ENCODE results near the gene SPOCK3.

DNA sequence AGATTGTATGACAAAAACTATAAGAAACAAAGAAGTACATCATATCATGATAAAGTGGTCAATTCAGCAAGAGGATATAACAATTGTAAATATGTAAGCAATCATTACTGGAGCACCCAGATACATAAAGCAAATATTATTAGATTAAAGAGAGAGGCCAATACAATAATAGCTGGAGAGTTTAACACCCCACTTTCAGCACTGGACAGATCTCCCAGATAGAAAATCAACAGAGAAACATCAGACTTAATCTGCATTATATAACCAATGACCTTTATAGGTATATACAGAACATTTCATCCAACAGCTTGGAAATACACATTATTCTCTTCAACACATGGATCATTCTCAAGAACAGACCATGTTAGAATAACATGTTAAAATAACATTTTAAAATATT is 128.4 kb downstream of the SPOCK3 start:
- TF ChIP-seq, protein P1, sequence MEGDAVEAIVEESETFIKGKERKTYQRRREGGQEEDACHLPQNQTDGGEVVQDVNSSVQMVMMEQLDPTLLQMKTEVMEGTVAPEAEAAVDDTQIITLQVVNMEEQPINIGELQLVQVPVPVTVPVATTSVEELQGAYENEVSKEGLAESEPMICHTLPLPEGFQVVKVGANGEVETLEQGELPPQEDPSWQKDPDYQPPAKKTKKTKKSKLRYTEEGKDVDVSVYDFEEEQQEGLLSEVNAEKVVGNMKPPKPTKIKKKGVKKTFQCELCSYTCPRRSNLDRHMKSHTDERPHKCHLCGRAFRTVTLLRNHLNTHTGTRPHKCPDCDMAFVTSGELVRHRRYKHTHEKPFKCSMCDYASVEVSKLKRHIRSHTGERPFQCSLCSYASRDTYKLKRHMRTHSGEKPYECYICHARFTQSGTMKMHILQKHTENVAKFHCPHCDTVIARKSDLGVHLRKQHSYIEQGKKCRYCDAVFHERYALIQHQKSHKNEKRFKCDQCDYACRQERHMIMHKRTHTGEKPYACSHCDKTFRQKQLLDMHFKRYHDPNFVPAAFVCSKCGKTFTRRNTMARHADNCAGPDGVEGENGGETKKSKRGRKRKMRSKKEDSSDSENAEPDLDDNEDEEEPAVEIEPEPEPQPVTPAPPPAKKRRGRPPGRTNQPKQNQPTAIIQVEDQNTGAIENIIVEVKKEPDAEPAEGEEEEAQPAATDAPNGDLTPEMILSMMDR (IDR thresholded peaks at IDR 0.05 in 4 of 5, conservative IDR thresholded peaks at IDR 0.05 in 1 of 5) = no peak
- TF ChIP-seq POLR2A (IDR thresholded peaks at IDR 0.05) = no peak
